GM23248 (cell line): ENCODE results near the gene RAPSN.

Experiments
- EZH2 ChIP-seq: fragments of 200-600 bp; sonication (generic); IDR thresholded peaks from 2 replicates; pipeline ENCODE4 v1.6.1; 2018; ENCODE audit warnings: antibody characterized with exemption, mild to moderate bottlenecking; ENCODE audit not compliant: insufficient read depth, poor library complexity, severe bottlenecking
- EZH2phosphoT487 ChIP-seq: fragments of 200-600 bp; sonication (generic); IDR thresholded peaks from 2 replicates; pipeline ENCODE4 v1.6.1; 2018; ENCODE audit warnings: antibody characterized with exemption, moderate library complexity, mild to moderate bottlenecking, low read depth; ENCODE audit not compliant: insufficient read depth

DNA sequence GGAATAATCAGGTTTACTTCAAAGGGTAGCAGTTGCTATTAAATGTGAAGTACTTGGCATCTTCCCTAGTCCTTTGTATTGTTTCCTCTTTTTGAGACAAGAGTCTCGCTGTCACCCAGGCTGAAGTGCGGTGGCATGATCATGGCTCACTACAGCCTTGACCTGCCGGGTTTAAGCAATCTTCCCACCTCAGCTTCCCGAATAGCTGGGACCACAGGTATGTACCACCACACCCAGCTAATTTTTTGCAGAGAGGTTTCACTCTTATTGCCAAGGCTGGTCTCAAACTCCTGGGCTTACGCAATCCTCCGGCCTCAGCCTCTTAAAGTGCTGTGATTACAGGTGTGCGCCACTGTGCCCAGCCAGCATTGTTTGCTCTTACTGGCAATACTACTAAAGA is 36.2 kb upstream of the RAPSN start:
- TF ChIP-seq EZH2phosphoT487, result no peak
- TF ChIP-seq EZH2, result no peak
